ENCODE data around the gene KRT36.

Gene KRT36

DNA sequence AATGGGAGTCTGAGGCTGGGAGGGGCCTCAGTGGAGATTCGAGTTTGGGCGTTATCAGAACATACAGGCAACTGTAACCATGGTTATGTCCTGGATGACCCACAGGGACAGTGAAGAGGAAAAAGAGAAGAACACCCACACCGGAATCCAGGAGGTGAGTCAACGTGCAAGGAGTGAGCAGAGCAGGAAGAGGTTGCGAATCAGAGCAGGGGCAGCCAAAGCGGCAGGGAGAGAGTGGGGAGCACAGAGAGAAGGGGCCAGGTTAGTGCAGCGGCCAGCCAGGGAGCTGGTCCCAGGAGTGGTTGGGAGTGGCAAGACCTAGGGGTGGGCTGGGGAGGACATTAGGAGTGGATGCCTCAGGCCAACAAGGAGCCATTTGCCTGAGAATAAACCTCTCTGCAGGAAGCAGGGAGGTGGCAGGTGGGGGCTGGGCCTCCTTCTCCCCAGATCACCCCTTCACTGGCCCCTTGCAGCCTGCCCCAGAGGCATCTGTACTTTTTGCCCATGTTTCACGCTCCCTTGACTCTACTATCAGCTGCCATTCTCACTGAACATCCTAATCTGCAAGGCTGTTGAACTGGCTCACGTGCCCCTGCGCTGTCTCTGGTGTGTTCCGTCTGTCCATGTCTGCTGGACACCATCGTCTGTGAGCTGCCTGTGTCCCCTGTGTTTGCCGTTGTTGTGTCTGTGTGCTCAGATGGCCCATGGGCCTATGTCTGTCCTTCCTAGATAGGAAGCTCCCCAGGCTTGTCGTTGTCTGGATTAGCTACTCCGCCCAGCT, 10.6 kb upstream of the KRT36 start:
- DNase-seq (ENCODE audit: low spot score), result no peak

DNA sequence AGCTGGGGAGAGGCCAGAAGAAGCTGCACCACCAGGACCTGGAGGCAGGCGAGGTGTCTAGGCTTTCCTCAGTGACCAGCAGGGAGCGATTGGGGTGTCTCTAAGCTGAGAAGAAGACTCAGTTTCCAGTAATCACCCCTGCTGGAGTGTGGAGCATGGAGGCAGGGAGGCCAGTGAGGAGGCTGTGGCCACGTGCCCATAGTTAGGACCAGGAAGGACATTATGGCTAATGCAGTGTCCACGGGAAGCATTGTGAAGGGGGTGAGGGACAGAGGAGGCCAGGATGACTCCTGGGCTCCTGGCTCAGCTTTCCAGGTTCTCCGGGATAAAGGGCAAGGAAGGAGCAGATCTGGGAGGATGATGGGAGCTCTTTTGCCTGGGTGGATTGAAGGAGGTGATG, 10.0 kb upstream of the KRT36 start:
- no peak for DNase-seq (ENCODE audit: low spot score)

DNA sequence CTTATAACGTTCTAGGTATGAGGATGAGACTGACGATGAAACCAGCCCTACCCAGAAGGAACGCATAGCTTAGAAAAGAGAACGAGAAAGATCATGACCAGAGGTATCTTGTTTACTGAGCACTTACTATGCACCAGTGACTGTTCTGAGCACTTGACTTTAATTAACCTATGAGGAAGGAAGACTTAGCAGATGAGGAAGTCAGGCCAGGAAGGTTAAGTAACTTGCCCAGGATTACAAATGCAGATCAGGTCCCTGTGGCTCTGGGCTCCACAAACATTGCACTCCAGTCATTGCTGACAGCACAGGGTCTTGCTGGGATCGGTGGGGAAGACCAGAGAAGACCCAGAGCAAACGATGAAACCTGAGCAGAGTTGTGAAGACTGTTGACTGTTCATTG, 8.6 kb upstream of the KRT36 start:
- DNase-seq (ENCODE audit: low spot score), result no peak

DNA sequence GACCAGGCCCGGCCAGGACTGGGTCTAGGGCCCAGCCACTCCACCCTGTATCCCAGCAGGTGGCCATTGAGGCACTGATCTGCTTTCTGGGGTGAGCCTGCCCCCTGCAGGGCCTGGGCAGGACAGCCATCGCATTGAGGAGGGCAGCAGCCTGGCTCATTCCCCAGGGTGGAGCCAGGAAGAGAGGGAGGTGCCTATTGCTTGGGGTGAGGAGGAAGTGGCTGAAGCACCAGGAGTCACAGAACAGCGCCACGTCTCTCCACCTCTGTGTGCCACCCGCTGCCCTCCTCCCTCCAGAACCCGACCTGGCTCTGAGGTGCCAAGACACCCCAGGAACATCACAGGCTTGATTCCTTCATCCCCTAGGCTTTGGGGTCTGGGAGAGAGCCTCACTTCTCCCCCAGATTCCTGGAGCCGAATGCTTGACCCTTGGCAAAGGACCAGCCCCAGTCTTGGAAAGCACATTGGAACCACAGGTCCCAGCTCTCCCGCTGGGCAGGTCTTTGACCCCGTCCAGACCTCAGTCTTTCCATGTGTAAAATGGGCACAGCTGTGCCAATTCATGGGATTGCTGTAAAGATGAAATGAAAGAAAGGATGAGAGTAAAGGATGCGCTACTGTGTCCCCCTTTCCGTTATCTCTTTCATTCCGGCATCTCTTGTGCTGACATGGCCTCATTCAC, 7.2 kb upstream of the KRT36 start:
- DNase-seq (ENCODE audit: low spot score), result peak; percentile 64

DNA sequence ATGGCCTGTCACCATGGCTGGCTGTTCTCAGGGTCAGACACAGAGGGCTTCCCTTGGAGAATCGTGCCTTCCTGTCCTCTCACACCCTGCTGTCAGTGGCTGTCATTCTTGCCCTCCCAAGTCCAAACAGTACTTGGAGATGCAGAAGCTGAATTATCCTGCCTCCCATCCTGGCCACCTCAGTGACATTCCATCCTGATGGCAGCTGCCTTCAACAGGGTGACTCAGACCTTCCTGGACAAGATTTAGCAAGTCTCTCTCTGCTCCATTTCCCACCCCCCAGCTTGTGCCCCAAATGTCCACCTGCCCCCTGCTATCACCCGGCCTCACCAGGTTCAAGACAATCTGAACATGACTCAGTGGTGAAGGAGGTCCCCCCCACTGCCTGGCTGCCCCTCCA, 4.8 kb upstream of the KRT36 start:
- no peak for DNase-seq (ENCODE audit: low spot score)

DNA sequence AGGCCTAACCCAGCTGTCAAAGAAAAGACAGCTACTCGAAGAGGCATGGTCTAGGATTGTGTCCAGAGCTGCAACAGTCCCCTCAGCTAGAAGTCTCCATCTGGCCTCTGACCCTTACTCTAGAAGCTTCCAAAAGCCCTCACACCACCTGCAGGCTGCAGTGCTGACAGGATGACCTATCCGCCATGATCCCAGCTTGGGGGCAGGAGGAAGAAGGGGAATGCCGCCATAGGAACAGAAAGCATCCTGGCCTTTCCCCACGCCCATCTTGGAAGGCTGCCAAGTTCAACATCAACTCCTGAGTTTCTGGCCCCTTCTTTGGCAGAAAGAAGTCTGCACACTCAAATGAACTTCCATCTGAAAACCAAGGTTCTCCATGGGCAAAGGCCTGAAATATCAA, 3.1 kb upstream of the KRT36 start:
- DNase-seq (ENCODE audit: low spot score), result no peak

DNA sequence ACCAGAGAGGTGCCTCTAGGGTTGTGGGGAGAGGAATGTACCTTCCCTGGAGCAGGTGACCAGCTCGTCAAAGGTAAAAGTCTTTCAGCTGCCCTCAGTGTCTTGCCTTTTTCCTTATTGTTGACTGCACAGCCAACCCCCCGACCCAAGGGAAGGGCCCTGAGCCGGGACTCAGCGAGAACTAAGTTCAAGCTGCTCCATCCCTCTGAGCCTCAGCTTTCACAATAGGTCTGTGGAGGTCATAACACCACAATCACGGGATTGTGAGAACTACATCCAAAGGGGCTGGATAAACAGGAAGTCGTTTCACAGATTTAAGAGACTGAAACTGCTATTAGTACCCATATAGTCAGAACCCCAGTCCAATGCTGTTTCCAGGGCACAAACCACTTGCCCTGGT, 2.6 kb upstream of the KRT36 start:
- DNase-seq (ENCODE audit: low spot score), result no peak

DNA sequence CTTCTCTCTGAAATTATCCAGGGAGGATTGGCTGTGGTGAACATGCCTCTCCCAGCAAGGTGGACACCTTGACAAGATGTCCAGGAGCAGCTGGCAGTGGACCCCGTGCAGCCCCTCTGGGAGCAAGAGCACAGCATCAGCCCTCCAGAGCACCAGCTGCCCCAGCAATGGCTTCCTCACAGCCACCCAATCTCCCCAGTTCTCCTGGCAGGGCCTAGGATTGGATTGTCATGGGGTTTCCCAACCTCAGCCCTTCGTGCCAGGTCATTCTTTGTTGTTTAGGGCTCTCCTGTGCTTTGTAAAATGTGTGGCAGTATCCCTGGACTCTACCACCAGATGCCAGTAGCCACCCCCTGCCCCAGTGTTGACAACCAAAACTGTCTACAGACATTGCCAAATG, 1.8 kb upstream of the KRT36 start:
- no peak for DNase-seq (ENCODE audit: low spot score)

DNA sequence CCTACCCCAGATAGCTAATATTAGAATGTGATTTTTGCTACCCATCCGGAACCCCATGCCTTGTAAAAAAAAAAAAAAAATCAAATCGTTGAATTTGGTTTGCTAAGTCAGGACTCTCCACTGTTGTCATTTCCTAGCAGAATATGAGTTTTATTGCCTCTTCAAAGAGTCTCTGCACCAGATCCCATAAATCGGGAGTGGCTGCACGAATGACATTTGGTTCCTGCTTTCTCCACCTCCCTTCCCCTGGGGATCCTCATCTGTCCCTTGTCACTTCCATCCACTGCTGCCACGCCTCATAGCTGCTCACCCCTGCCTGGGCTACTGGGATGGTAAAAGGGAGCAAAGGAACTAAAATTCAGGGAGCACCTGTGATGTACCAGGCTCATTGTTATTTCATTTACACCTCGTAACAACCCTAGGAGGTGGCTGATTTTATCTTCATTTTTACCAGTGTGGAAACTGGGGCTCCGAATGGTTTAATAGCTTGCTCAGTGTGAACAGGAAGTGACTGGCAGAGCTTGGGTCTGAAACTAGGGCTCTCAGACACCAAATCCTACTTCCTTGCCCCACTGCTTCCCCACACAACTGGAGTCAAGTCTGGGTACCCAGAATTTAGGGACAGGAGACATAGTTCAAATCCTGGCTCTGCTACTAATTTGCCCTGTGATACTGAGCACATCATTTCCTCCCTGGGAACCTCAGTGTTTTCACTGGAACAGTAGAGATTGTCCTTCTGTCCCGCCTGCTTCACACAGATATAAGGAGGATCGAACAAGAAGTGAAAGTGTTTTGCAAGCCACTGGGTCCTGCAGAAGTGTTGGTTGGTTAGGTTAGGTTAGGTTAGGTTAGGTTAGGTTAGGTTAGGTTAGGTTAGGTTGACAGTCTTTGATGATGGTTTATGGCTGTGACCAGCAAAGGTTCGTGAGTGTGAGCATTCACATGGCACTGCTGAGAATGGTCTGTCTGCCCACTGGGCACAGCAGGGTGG, 585 bp upstream of the KRT36 start:
- DNase-seq (ENCODE audit: low spot score), result no peak

DNA sequence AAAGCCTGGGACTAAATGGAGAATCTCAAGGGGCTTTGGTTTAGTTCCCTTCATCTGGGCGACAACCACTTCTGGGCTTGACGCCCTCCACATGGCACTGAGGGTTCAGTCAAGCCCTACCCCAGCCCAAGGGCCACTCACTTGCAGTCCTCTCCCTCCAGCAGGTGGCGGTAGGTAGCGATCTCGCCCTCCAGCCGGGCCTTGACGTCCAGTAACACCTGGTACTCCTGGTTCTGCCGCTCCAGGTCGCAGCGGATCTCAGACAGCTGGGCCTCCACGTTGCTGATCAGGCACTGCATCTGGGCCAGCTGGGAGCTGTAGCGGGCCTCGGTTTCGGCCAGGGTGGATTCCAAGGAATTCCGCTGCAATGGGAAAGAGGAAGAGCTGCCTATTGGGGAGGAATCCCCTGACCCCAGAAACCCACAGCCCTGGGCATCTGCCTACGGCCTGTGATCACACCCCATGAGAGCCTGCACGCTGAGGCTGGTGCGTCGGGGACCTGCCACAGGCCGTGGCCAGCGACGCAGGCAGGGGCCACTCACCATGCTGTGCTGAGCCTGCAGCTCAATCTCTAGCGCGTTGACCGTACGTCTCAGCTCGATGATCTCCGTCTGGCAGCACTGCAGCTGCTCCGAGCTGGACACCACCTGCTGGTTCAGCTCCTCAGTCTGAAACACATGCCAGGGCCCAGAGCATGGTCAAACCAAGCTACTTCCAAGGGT, 2.7 kb downstream of the KRT36 start:
- DNase-seq (ENCODE audit: low spot score), result no peak

DNA sequence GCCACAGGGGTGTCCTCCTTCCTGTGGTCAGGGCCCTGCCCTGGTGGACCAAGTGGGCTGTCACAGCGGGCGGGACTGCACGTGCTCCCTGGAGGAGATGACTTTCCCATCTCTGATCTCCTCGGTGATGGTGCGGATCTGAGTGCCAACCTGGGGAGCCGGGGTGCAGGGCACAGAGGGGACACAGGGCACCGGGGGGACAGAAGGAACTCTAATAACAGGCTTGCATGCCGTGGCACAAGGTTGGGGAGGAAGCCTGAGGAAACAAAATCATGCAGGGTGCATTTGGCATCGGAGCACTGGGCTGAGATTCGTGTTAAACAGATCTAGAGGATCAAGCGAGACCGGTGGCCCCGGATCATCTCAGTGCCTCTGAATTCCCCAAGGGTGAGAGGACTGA, 3.4 kb downstream of the KRT36 start:
- no peak for DNase-seq (ENCODE audit: low spot score)

DNA sequence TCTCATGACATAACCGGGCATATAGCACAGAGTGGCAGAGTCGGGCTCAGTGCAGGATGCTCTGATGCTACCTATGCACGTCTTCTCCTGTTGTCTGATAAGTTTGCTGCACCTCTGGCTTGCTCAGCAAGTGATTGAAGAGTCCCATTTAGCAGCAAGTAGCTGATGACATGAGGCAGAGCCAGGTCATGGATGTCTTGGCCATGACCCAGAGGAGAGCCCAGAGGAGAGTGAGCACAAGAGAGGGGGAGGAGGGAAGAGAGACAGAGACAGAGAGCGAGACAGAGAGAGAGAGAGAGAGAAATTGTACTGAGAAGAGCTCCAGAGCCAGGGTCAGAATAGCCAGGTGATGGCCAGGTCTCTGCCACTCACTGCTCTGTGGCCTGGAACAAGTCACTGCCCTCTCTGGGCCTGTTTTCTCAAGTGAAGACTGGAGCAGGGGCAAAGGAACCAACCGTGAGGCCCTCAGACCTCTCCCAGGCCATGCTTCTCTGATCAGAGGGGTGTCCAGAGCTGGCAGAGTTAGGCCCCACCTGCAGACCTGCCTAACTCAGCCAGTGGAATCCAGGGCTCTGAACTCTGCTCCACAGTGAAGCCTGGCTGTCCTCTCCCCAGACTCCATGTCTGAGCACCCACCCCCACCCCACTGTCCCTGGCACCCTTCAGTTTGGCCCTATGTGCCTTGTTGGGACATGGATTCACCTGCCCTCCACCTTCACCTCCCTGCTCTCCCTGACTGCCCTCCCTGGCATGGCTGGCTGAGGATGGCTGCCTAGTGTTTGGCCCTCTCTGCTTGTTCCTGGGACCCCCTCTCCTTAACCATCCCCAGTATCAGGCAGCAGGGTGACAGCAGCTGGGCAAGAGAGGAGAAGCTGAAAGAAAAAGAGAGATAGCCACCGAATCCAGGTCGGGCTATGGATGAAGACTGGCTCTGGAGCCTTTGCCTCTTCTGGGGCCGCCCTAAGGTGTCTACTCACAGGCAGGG, 4.5 kb downstream of the KRT36 start:
- DNase-seq (ENCODE audit: low spot score), result no peak

DNA sequence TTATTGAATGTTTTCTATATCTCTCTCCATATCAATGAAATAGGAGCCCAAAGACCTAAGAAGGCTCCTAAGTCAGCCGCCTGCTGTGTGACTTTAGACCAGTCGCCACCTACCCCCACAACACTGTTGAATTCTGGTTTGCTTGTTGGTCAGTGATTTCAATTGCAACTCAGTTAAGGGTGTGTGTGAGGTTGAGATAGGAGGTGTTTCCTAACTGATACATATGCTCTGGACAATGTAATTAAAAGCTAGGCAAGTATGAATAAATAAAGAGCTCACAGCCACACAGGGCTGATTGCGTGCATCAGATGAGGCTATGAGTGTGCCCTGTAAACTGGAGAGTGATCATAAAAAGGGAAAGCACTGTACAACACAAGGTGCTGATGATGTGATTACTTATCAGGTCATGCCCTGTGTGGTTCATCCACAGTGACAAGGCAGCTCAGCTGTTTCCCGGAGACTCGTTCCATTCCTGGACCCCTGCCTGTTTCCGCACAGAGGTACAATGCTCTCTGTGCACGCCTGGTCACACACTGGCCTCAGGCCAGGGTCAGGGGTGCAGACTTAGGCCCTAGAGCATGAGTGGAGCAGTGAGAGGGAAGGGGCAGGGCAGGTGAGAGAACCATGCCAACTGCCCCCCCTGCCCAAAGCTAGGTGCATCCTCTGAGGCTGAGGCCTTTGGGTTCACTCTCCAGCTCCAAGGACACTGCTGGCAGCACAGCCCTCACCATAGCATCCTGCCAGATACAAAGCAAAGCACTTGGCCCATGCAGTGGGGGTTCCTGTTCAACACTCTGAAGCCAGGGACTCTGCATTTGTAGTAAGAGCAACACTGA, 5.5 kb downstream of the KRT36 start:
- DNase-seq (ENCODE audit: low spot score), result no peak

DNA sequence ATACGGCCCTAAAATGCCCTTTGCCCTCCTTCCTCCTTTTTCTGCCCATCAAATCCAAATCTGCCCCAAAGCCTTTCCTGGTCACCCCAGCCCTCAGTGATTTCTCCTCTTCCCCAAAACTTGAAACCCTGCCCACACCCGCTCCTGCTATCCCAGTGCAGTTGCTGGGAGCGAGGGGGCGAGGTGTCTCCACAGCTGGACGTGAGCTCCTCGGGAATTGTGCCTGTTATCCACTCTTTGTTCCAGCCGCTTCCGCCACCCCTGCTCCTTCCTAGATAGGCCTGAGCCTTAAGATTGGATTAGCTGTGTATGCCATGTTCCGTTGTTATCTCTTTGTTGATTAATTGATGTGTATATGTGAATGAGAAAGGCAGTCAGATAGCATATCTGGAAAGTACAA, 6.2 kb downstream of the KRT36 start:
- no peak for DNase-seq (ENCODE audit: low spot score)

DNA sequence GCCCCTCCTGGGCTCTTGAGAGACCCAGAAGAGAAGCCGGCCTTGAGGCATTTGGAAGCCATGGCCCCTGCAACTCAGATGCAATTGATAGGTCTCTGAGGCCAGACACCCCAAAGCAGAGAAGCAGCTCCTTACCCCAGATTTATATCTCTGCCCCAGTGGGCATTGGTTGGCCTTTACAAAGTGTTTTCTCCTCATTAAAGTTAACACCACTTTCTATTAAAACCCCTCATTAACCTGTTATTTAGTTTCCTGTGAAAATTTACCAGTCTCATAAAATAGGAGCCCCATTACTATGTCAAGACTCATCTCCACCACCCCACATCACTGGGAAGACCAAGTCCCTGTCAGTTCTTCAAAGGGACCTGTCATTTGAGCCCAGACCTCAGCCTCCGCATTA, 8.7 kb downstream of the KRT36 start, which contains the start of gene KRT35:
Gene KRT35 (minus strand): TSS at position 116 of the 400 bp plus-strand sequence. CDS start 54 bp downstream, at position 62.
- no peak for DNase-seq (ENCODE audit: low spot score)

DNA sequence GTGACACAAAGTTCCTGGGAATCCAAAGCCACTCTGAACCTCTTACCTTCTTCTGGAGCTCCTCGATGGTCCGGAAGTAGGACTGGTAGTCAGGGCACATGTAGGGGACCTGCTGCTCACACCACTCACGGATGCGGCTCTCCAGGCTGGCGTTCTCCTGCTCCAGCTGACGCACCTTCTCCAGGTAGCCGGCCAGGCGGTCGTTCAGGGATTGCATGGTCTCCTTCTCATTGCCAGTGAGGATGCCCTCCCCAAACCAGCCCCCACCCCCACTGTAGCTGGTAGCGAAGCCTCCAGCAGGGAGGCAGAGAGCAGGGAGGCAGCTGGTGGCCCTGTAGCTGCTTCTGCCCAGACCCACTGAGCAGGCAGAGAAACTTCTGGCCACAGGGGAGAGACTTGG, 9.1 kb downstream of the KRT36 start:
- DNase-seq (ENCODE audit: low spot score), result no peak

DNA sequence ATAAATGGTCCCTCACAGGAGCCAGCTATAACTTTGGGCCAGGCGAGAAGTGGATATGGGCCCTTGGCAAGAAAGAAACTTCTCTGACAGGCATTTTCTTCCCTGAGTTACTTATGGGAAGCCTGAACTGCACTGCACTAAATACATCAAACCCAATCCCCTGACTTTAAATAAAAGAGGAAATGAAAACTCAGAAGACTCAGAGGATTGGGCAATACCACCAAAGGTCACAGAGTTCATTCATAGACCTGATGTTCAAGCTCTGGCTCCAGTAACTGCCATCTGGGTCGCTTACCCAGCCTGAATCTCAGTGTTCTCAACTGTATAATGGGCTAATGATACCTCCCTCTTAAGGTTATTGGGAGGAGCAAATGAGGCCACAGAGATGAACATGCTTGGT, 9.6 kb downstream of the KRT36 start:
- no peak for DNase-seq (ENCODE audit: low spot score)

DNA sequence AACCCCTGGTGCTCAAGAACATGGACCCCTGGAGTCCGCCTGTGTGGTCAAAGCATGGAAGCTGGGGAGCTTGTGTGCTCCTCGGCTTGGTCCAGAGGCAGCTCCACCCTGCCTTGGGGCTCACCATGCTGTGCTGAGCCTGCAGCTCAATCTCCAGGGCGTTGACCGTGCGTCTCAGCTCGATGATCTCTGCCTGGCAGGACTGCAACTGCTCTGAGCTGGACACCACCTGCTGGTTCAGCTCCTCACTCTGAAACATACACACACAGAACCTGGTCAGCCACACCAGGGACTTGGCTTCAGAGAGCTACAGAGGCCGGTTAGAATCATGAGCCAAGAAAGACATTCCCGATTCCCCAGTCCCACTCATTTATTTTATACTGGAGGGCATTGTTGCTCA, 11.5 kb downstream of the KRT36 start:
- no peak for DNase-seq (ENCODE audit: low spot score)

Data from CD4-positive, alpha-beta T cell treated with Interleukin-6 at 100 ng/mL for 8 hours (primary cell).